Endothelial cell of umbilical vein (primary cell): ENCODE data around the gene SMARCA2. TPM values are rescaled to one million over a fixed set of nuclear protein-coding genes. Genes with fewer than 3 reads are reported as not detected.

Experiments used
- BruUV-seq: library from RNA; stranded (reverse); fragments of 400-500 nt; replicated peaks from 2 replicates; lab custom pipeline; 2021; lab: Mats Ljungman, UMichigan
- CTCF ChIA-PET: fragments of 300-600, 350-600 bp; sonication (Branson Sonifier 250); formaldehyde crosslinking; loops from one replicate; lab custom pipeline; 2021; ENCODE audit warnings: antibody characterized with exemption, inconsistent platforms; lab: Charles Lee
- POLR2A ChIA-PET: fragments of 300-600, 350-600 bp; sonication (Branson Sonifier 250); formaldehyde crosslinking; loops from one replicate; lab custom pipeline; 2021; ENCODE audit warnings: antibody characterized with exemption, inconsistent platforms; lab: Charles Lee
- DNase-seq: peaks from one replicate; pipeline ENCODE4 v3.0.0-alpha.2; 2011; ENCODE audit warnings: low read depth, low spot score
- FAIRE-seq: peaks from 2 replicates; lab custom pipeline; 2011; peaks lifted over from hg19 to GRCh38; lab: Jason Lieb, UNC
- H2AFZ ChIP-seq: 2 replicates; pipeline ENCODE4 v1.6.0; 2012; ENCODE audit warnings: low read depth, low read length, control low read depth, inconsistent platforms
- H3K27ac ChIP-seq: 2 replicates; pipeline ENCODE4 v1.5.1; 2011; ENCODE audit warnings: low read depth, mild to moderate bottlenecking, control low read depth, low read length, moderate library complexity; ENCODE audit not compliant: insufficient read depth
- H3K27me3 ChIP-seq, 2 experiments: 2 replicates each; pipeline versions ENCODE4 v1.6.0 to v1.6.1; 2011; ENCODE audit warnings: low read length in 2 of 2, mixed read lengths in 1 of 2; ENCODE audit not compliant: control insufficient read depth in 2 of 2, insufficient read depth in 2 of 2
- H3K36me3 ChIP-seq, 2 experiments: 2 replicates in 1 of 2; 3 replicates in 1 of 2; pipeline ENCODE4 v1.5.1; 2011; ENCODE audit warnings: low read length in 2 of 2, mild to moderate bottlenecking in 1 of 2, moderate library complexity in 1 of 2; ENCODE audit not compliant: control insufficient read depth in 2 of 2, insufficient read depth in 2 of 2; ENCODE audit errors: extremely low read depth in 1 of 2
- H3K4me1 ChIP-seq: 3 replicates; pipeline ENCODE4 v1.5.1; 2011; ENCODE audit warnings: mild to moderate bottlenecking, low read length; ENCODE audit not compliant: control insufficient read depth, insufficient read depth; ENCODE audit errors: extremely low read depth
- H3K4me2 ChIP-seq: 2 replicates; pipeline ENCODE4 v1.6.1; 2011; ENCODE audit warnings: low read length, control low read depth, mixed read lengths; ENCODE audit not compliant: insufficient read depth
- H3K4me3 ChIP-seq, 3 experiments: fragments of 200-600 bp in 1 of 3; sonication (generic), shearing (Covaris generic) in 1 of 3; replicated peaks in 1 of 3; 2 replicates each; pipeline ENCODE4 v1.5.1; 2011 to 2016; ENCODE audit warnings: control low read depth in 3 of 3, low read length in 3 of 3, mild to moderate bottlenecking in 2 of 3, inconsistent platforms in 1 of 3, low read depth in 1 of 3, moderate library complexity in 1 of 3; ENCODE audit not compliant: insufficient read depth in 1 of 3
- H3K79me2 ChIP-seq: 2 replicates; pipeline ENCODE4 v1.6.0; 2012; ENCODE audit warnings: low read length, inconsistent platforms; ENCODE audit not compliant: control insufficient read depth, insufficient read depth
- H3K9ac ChIP-seq: replicated peaks from 2 replicates; pipeline ENCODE3; 2011; ENCODE audit warnings: low read length, control low read depth; ENCODE audit not compliant: insufficient read depth; ENCODE audit errors: extremely low read depth
- H3K9me1 ChIP-seq: replicated peaks from 3 replicates; pipeline ENCODE4 v1.6.0; 2011; ENCODE audit warnings: mild to moderate bottlenecking, low read length; ENCODE audit not compliant: control insufficient read depth, insufficient read depth; ENCODE audit errors: extremely low read depth
- H3K9me3 ChIP-seq: replicated peaks from 2 replicates; pipeline ENCODE4 v1.5.1; 2012; ENCODE audit warnings: low read length, inconsistent platforms; ENCODE audit not compliant: control insufficient read depth, insufficient read depth
- H4K20me1 ChIP-seq: replicated peaks from 2 replicates; pipeline ENCODE3; 2011; ENCODE audit warnings: mild to moderate bottlenecking, low read length; ENCODE audit not compliant: control insufficient read depth, insufficient read depth; ENCODE audit errors: extremely low read depth
- CTCF ChIP-seq, 2 donors: IDR thresholded peaks; 1 replicate in 1 of 2; 2 replicates in 1 of 2; pipeline ENCODE4 v1.5.1; 2011; ENCODE audit warnings: low read length in 2 of 2, mild to moderate bottlenecking in 2 of 2, moderate library complexity in 2 of 2, control low read depth in 1 of 2, inconsistent platforms in 1 of 2, low read depth in 1 of 2; ENCODE audit not compliant: insufficient read depth in 1 of 2; ENCODE audit errors: extremely low read depth in 1 of 2
- FOS ChIP-seq: IDR thresholded peaks from 2 replicates; pipeline ENCODE4 v1.6.1; 2011; ENCODE audit warnings: mild to moderate bottlenecking, low read length, moderate library complexity, borderline replicate concordance; ENCODE audit not compliant: insufficient read depth
- GATA2 ChIP-seq: IDR thresholded peaks from 2 replicates; pipeline ENCODE4 v1.7.0; 2011; ENCODE audit warnings: low read depth, mild to moderate bottlenecking, moderate library complexity, mixed read lengths, low read length; ENCODE audit not compliant: insufficient read length, insufficient read depth
- JUN ChIP-seq: IDR thresholded peaks from 2 replicates; pipeline ENCODE4 v1.6.1; 2011; ENCODE audit warnings: borderline replicate concordance, low read depth; ENCODE audit not compliant: insufficient read length, insufficient read depth
- MAX ChIP-seq: IDR thresholded peaks from 2 replicates; pipeline ENCODE4 v1.6.1; 2011; ENCODE audit not compliant: insufficient read depth, insufficient read length
- MYC ChIP-seq: IDR thresholded peaks from one replicate; pipeline ENCODE4 v1.6.1; 2011; ENCODE audit warnings: mild to moderate bottlenecking, low read depth, low read length
- POLR2A ChIP-seq: IDR thresholded peaks from 2 replicates; pipeline ENCODE4 v1.6.1; 2012; ENCODE audit warnings: low read depth, mild to moderate bottlenecking, control low read depth, low read length
- dilution Hi-C: fragments of 300-500 bp; cut with MboI; formaldehyde crosslinking; loops from one replicate; pipeline ENCODE4 v1.15.0; 2019; ENCODE audit warnings: low sequenced_read_pairs; ENCODE audit not compliant: extremely low pct_ligation_motif_present
- intact Hi-C: fragments of 100-400 bp; cut with micrococcal nuclease; formaldehyde crosslinking; loops from one replicate; pipeline ENCODE4 v1.10.0; 2022
- polyA plus RNA-seq, 4 experiments: library from polyadenylated mRNA; depleted of rRNA in 3 of 4; stranded (reverse) in 3 of 4; unstranded in 1 of 4; fragments of >200 nt; gene quantifications; 2 replicates each; pipeline versions ENCODE4 v1.2.1 to v1.2.3, GENCODE V29; 2011 to 2012; ENCODE audit warnings: missing spikeins in 1 of 4
- total RNA-seq: library from RNA; stranded (reverse); gene quantifications from 2 replicates; pipeline ENCODE4 v1.2.3, GENCODE V29; 2021

Gene SMARCA2
- total and polyA plus RNA-seq, 2 donors (not counting 3 experiments of a cell fraction or from before 2014, with no cell fraction given): 54.5 to 79.9 TPM

GRCh38 chr9:1980387-1980786, 34.8 kb upstream of the SMARCA2 start:
- no peaks in the 10 kb centered on the region for H3K27me3 ChIP-seq
- H3K4me1 ChIP-seq: no peaks in the 10 kb centered on the region
- BruUV-seq: no TSS peak
- FAIRE-seq (no peak), DNase-seq (no peak)
- no peaks in the 10 kb centered on the region for H3K9me3 ChIP-seq
- H3K79me2 ChIP-seq: no peaks in the 10 kb centered on the region
- H2AFZ ChIP-seq: no peak overlapping the region
- CTCF ChIA-PET: no interaction called here
- H3K9ac ChIP-seq: no peak overlapping the region
- no peaks in the 10 kb centered on the region for H3K9me1 ChIP-seq
- TF ChIP-seq POLR2A (no peak), MYC (no peak), MAX (no peak)
- no peak overlapping the region for H3K4me2 ChIP-seq
- dilution Hi-C loops: no loop called here
- POLR2A ChIA-PET: no interaction called here
- H4K20me1 ChIP-seq: no peaks in the 10 kb centered on the region
- intact Hi-C loops: no loop called here
- no peaks in the 10 kb centered on the region for H3K36me3 ChIP-seq
- H3K27ac ChIP-seq: no peak overlapping the region
- no peak overlapping the region for H3K4me3 ChIP-seq

- ChIA-PET CTCF (no interaction called here), POLR2A (no interaction called here)
- H3K36me3 ChIP-seq: no peaks in the 10 kb centered on the region
- H3K4me1 ChIP-seq: no peaks in the 10 kb centered on the region
- no peak overlapping the region for H3K4me3 ChIP-seq
- no peaks in the 10 kb centered on the region for H3K27me3 ChIP-seq
- no peaks in the 10 kb centered on the region for H3K9me3 ChIP-seq
- no peaks in the 10 kb centered on the region for H4K20me1 ChIP-seq
- no peak overlapping the region for H3K4me2 ChIP-seq
- no TSS peak for BruUV-seq
- H2AFZ ChIP-seq: no peak overlapping the region
- H3K9ac ChIP-seq: no peak overlapping the region
- no peaks in the 10 kb centered on the region for H3K79me2 ChIP-seq
- no peak for FAIRE-seq
- TF ChIP-seq POLR2A: no peak
- no peak for TF ChIP-seq MAX
- TF ChIP-seq MYC: no peak
- no peak for TF ChIP-seq CTCF (IDR thresholded peaks at IDR 0.05; ENCODE audit: extremely low read depth in 1 of 2, insufficient read depth in 1 of 2, low read depth in 1 of 2, low read length in 2 of 2)
- no peak for TF ChIP-seq FOS
- TF ChIP-seq JUN: no peak
- no peak for TF ChIP-seq GATA2
- DNase-seq: no peak
- H3K9me1 ChIP-seq: no peaks in the 10 kb centered on the region
- no peak overlapping the region for H3K27ac ChIP-seq
- intact Hi-C loops: no loop called here
- dilution Hi-C loops: no loop called here
Measured at GRCh38 chr9:1982074-1982473, 33.1 kb upstream of the SMARCA2 start.
